ENCODE measurements around the gene DDX23. TPM values are rescaled to one million over a fixed set of nuclear protein-coding genes. Genes with fewer than 3 reads are reported as not detected.
"Not testable (repeated sequence)": the region's sequence is repeated elsewhere in the genome, so short reads cannot be mapped to it uniquely, and the experiment has no call there.

DDX23 gene
- total RNA-seq, 2 experiments from 2014 or later, result 69.4 to 76.5 TPM

GRCh38 chr12:48861111-48861510, 9.1 kb upstream of the DDX23 start:
- Histone ChIP-seq H3K9me3 (ENCODE audit: control insufficient read depth in 1 of 2, insufficient read depth in 1 of 2, low read length in 2 of 2) (no peaks in the 10 kb centered on the region), H3K27me3 (ENCODE audit: control insufficient read depth in 1 of 2, insufficient read depth in 2 of 2, low read length in 2 of 2) (peaks cover 20 to 30% of the 10 kb centered on the region in 2 experiments), H3K4me3 (ENCODE audit: low read length) (no peak overlapping the region), H3K4me1 (ENCODE audit: insufficient read depth, low read length) (peaks cover 21% of the 10 kb centered on the region), H3K27ac (ENCODE audit: low read depth in 1 of 2, low read length in 2 of 2) (no peak overlapping the region), H3K36me3 (ENCODE audit: insufficient read depth, low read length) (no peaks in the 10 kb centered on the region)
- no peaks in the 10 kb centered on the region for H3K36me3 Mint-ChIP-seq (ENCODE audit: low read depth)
- no peak overlapping the region for H3K27ac Mint-ChIP-seq
- H3K9me3 Mint-ChIP-seq, result no peaks in the 10 kb centered on the region
- H3K4me1 Mint-ChIP-seq (ENCODE audit: low read depth), result peaks cover 27% of the 10 kb centered on the region
- H3K4me3 Mint-ChIP-seq, result no peak overlapping the region
- intact Hi-C loops (cut with DNase I, micrococcal nuclease), result no loop called here
- no peak for TF ChIP-seq CTCF (IDR thresholded peaks at IDR 0.05)
- CTCF ChIA-PET, result interaction anchor here (1.5 kb wide), 1 partner anchor 8 kb away, joined by 4 read pairs; no protein-coding TSS in a partner anchor
- POLR2A ChIA-PET, result no interaction called here
- ATAC-seq (ENCODE audit: poor library complexity) (no peak), DNase-seq (no peak)
- H3K27me3 Mint-ChIP-seq, result peaks cover 35% of the 10 kb centered on the region

- H3K4me3 ChIP-seq (ENCODE audit: low read length); POLR2A ChIA-PET; H3K9me3 Mint-ChIP-seq; ATAC-seq (ENCODE audit: poor library complexity); H3K4me3 Mint-ChIP-seq; H3K27ac Mint-ChIP-seq; H3K36me3 Mint-ChIP-seq (ENCODE audit: low read depth); intact Hi-C loops (cut with DNase I, micrococcal nuclease); DNase-seq; H3K36me3 ChIP-seq (ENCODE audit: insufficient read depth, low read length); H3K9me3 ChIP-seq (ENCODE audit: control insufficient read depth in 1 of 2, insufficient read depth in 1 of 2, low read length in 2 of 2); H3K27ac ChIP-seq (ENCODE audit: low read depth in 1 of 2, low read length in 2 of 2): not testable (repeated sequence)
- Histone ChIP-seq H3K27me3 (ENCODE audit: control insufficient read depth in 1 of 2, insufficient read depth in 2 of 2, low read length in 2 of 2) (peaks cover 20 to 30% of the 10 kb centered on the region in 2 experiments), H3K4me1 (ENCODE audit: insufficient read depth, low read length) (peaks cover 14% of the 10 kb centered on the region)
- Mint-ChIP-seq H3K27me3 (peaks cover 35% of the 10 kb centered on the region), H3K4me1 (ENCODE audit: low read depth) (peaks cover 18% of the 10 kb centered on the region)
- CTCF ChIA-PET, result interaction anchor here (2.6 kb wide), 1 partner anchor 31 kb away, joined by 9 read pairs; no protein-coding TSS in a partner anchor
Observed at GRCh38 chr12:48860236-48860635, 8.3 kb upstream of the DDX23 start.

- Histone ChIP-seq H3K4me1 (ENCODE audit: insufficient read depth, low read length) (peaks cover 8% of the 10 kb centered on the region), H3K27ac (ENCODE audit: low read depth in 1 of 2, low read length in 2 of 2) (no peak overlapping the region), H3K36me3 (ENCODE audit: insufficient read depth, low read length) (no peaks in the 10 kb centered on the region), H3K4me3 (ENCODE audit: low read length) (no peak overlapping the region), H3K27me3 (ENCODE audit: control insufficient read depth in 1 of 2, insufficient read depth in 2 of 2, low read length in 2 of 2) (peaks cover 20 to 30% of the 10 kb centered on the region in 2 experiments), H3K9me3 (ENCODE audit: control insufficient read depth in 1 of 2, insufficient read depth in 1 of 2, low read length in 2 of 2) (no peaks in the 10 kb centered on the region)
- ATAC-seq (ENCODE audit: poor library complexity) (no peak), DNase-seq (no peak)
- H3K9me3 Mint-ChIP-seq, result no peaks in the 10 kb centered on the region
- no peaks in the 10 kb centered on the region for H3K36me3 Mint-ChIP-seq (ENCODE audit: low read depth)
- no peak overlapping the region for H3K4me3 Mint-ChIP-seq
- peaks cover 35% of the 10 kb centered on the region for H3K27me3 Mint-ChIP-seq
- ChIA-PET CTCF (interaction anchor here (2.6 kb wide), 1 partner anchor 31 kb away, joined by 9 read pairs; no protein-coding TSS in a partner anchor), POLR2A (no interaction called here)
- intact Hi-C loops (cut with DNase I, micrococcal nuclease), result no loop called here
- H3K27ac Mint-ChIP-seq, result no peak overlapping the region
- peaks cover 12% of the 10 kb centered on the region for H3K4me1 Mint-ChIP-seq (ENCODE audit: low read depth)
- no peak for TF ChIP-seq CTCF (IDR thresholded peaks at IDR 0.05)
Observed at GRCh38 chr12:48859607-48860006, 7.6 kb upstream of the DDX23 start.

- ChIA-PET POLR2A (no interaction called here), CTCF (no interaction called here)
- DNase-seq (no peak), ATAC-seq (ENCODE audit: poor library complexity) (no peak)
- Mint-ChIP-seq H3K9me3 (no peaks in the 10 kb centered on the region), H3K27me3 (peaks cover 20% of the 10 kb centered on the region), H3K4me1 (ENCODE audit: low read depth) (peaks cover 4% of the 10 kb centered on the region), H3K36me3 (ENCODE audit: low read depth) (peaks cover 2% of the 10 kb centered on the region), H3K27ac (no peak overlapping the region), H3K4me3 (no peak overlapping the region)
- Histone ChIP-seq H3K27me3 (ENCODE audit: control insufficient read depth in 1 of 2, insufficient read depth in 2 of 2, low read length in 2 of 2) (peaks cover 7 to 21% of the 10 kb centered on the region in 2 experiments), H3K36me3 (ENCODE audit: insufficient read depth, low read length) (no peaks in the 10 kb centered on the region), H3K9me3 (ENCODE audit: control insufficient read depth in 1 of 2, insufficient read depth in 1 of 2, low read length in 2 of 2) (no peaks in the 10 kb centered on the region), H3K4me1 (ENCODE audit: insufficient read depth, low read length) (peaks cover 5% of the 10 kb centered on the region), H3K27ac (ENCODE audit: low read depth in 1 of 2, low read length in 2 of 2) (no peak overlapping the region), H3K4me3 (ENCODE audit: low read length) (no peak overlapping the region)
- no peak for TF ChIP-seq CTCF (IDR thresholded peaks at IDR 0.05)
- intact Hi-C loops (cut with DNase I, micrococcal nuclease), result no loop called here
Observed at GRCh38 chr12:48858043-48858442, 6.1 kb upstream of the DDX23 start.
